ENCODE results near the gene ARHGEF26.

DNA sequence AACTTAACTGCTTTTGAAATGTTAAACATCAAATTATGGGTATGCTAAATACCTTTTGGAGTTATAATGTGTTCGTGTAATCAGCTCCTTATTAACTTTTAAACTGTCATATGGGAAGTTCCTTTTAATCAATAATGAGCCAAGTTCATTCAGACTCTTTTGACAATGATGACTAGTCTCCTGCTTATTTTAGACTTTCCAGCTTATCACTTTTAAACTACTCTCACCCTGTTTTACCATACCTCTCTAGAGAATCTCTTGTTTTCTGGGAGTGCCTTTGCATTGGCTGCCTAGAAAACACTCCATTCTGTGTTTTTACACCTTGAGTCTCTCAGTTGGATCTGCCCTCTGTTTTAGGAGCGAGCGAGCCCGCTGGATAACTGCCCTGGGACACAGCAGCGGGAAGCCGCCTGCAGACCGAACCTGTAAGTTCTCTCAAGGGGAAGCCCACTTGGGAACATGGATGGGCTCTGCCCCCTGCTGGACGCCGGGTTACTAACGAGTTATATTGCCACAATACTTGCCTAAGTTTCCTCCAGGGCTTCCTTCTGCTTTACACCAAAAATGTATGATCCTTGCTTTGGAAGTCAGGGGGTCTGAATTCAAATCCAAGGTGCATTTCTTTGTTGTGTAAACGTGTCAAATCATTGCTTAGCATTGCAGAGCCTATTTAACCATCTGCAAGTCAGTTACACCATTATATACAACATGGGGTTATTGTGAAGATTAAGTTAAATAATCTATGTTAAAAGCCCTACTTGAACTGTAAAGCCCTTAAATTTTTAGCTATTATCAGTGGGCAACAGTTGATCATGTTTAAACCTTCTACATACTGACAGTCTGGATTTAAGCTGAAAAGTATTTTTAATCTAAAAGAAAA, 131.8 kb downstream of the ARHGEF26 start:
- TF ChIP-seq GATA3 (IDR thresholded peaks at IDR 0.05; ENCODE audit: low read depth, low read length) (no peak), GATA2 (IDR thresholded peaks at IDR 0.05; ENCODE audit: low read depth, low read length) (no peak)

Measured in SH-SY5Y (cell line).